Heart left ventricle (tissue), 13 donors: ENCODE measurements around the gene LRATD1.

ENCODE experiments used
- CTCF ChIP-seq, 12 donors: fragments of 200-600 bp; sonication (generic) in 4 of 12; IDR thresholded peaks; one replicate each; pipeline versions ENCODE4 v1.5.0 to v1.8.0; 2018 to 2022; ENCODE audit warnings: antibody characterized with exemption in 12 of 12, mild to moderate bottlenecking in 5 of 12
- POLR2A ChIP-seq, 2 donors: fragments of 450-650 bp; IDR thresholded peaks; one replicate each; pipeline ENCODE4 v1.6.1; 2017; ENCODE audit warnings: antibody characterized with exemption in 2 of 2, mild to moderate bottlenecking in 2 of 2, moderate library complexity in 2 of 2
- donor health status: ischemic (EF 13 %, LVEDD 7.1; RV severe dilation, severe dysfunction).
- donor health status: DM: no; HTN: yes; CAD: no.
- donor health status: DM: no; HTN: no; CAD: no.
- donor health status: ischemic (EF 25% LVEDD 6.9; RV normal size, moderate dysfunction).
- donor health status: ischemic (EF 25% LVEDD 5.7; RV mildly dilated, moderate dysfunction).
- donor health status: ischemic (EF 35%, LVEDD 5.7; RV mildly dilated, moderate dysfunction).
- donor health status: nonischemic (EF 11% LVEDD 7.7; RV severe dilation, severe dysfunction).
- donor health status: DM: yes; HTN: yes; CAD: no.
- donor health status: PGD.
- donor health status: ischemic (EF 29% LVEDD 5.4; RV normal size, mild dysfunction).
- donor health status: nonischemic (EF 23%, LVEDD 6.1; RV moderate dilation, normal function).

- TF ChIP-seq CTCF (IDR thresholded peaks at IDR 0.05) (no peak), POLR2A (IDR thresholded peaks at IDR 0.05) (no peak)
Observed at GRCh38 chr2:14634182-14634488, 1.6 kb downstream of the LRATD1 start.
